ENCODE data around the gene SIPA1L3.
"Not testable (repeated sequence)": the region's sequence is repeated elsewhere in the genome, so short reads cannot be mapped to it uniquely, and the experiment has no call there.

The SIPA1L3 gene

DNA sequence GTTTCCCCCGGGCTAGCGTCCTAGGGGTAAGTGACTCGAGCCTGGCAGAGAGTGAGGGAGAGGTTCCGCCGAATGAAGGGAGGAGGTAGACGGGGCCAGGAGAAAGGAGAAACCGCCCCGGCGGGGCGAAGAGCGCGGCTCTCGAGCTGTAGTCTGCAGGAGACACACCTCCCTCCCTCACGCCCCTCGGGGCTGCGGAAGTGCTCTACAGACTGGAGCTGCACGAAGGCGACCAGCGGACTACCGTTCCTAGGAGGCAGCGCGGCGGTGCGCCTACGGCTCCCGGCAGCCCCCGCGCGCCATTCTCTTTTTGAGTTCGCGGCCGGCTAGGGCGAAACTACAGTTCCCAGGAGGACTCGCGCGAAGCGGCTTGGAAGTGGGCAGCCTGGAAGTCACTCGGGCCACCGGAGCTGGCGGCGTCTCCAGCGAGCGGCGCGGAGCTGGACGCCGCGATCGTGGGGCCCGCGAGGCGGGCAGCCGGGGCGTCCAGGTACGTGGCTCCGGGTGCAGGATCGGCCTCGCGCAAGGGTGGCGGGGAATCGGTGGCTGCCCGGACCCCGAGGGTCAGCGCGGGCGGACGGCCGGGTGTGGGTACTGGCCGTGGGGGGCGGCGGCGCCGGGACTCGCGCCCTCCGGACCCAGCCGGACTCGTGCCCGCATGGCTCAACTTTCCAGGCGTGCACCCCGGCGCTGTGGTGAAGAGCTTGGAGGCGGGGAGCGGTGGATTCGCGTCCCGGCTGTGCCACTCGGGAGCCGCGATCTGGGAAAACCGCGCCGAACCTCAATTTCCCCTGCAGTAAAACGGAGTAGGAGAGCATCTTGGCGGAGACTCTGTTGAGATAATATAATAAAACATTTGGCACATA is at the start of gene SIPA1L3:
Gene SIPA1L3, plus strand, starts transcription at position 340 of the 866 bp plus-strand sequence. CDS start 174,358 bp downstream, outside the sequence.
- peak; percentile 94 for DNase-seq

DNA sequence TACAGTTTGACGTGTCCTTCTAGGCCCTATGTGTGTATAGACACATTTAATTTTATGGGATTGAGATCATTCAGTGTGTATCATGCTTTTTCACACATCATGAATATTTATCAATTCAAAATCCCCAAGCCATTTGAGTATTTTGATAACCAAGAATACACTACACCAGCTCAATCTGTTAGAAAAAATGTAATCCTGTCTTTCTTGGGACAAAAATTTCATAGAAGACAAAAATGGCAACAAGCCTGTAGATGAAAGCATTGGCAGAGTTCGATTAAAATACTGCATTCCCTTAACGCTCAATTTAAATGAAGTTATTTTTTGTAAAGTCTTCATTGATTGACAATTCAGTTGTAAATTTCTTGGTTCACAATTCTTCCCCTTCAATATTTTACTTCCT is 42.5 kb upstream of the SIPA1L3 start:
- DNase-seq = no peak

DNA sequence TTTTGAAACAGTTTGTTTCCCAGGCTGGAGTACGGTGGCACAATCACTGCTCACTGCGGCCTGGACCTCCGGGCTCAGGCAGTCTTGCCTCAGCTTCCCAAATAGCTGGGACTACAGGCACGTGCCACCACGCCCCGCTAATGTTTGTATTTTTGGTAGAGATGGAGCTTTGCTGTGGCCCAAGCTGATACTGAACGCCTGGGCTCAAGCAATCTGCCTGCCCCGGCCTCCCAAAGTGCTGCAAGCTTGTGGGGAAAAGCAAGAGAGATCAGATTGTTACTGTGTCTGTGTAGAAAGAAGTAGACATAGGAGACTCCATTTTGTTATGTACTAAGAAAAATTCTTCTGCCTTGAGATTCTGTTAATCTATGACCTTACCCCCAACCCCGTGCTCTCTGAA is 41.1 kb upstream of the SIPA1L3 start:
- not testable (repeated sequence) for DNase-seq

DNA sequence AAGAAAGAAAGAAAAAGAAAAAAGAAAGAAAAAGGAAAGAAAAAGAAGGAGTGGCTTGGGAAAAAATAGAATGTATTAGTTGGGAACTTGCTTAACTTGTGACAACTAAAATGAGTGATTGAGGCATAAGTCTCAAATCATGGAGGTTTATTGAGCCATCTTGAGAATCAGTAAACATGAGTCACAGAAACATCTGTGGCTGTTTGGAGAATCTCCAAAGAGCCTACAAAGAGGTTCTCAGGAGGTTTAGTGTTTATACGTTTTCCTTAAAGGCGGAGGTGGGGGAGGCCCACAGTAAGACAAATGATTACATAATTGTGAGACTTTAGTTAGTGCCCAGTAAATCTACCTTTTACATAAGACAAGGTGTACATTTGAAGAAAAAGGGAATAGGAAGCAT is 39.2 kb upstream of the SIPA1L3 start:
- no peak for DNase-seq

GRCh38 chr19:37869766-37870340 is 37.2 kb upstream of the SIPA1L3 start:
- DNase-seq = no peak

- DNase-seq = no peak
These were observed 34.6 kb upstream of the SIPA1L3 start for GRCh38 chr19:37872383-37872782.

DNA sequence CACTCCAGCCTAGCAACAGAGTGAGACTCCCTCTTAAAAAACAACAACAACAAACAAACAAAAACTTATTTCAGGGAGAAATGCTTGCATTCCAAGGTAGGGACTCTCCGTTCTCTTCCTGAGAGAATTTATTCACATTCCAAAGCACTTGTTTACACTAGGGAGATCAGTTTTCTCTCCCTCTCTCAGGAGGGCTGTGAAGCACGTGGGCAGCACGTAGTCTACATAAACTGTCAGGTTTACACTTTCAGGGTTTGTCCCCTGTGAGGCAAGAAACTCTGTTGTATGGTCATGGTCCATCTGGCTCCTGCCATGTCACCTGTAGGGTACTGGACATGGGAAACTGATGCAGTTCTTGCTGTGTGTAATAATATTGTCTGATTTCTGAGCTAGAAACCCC is 32.2 kb upstream of the SIPA1L3 start:
- DNase-seq = no peak

- DNase-seq = no peak
These were observed 31.0 kb upstream of the SIPA1L3 start for GRCh38 chr19:37876032-37876431.

DNA sequence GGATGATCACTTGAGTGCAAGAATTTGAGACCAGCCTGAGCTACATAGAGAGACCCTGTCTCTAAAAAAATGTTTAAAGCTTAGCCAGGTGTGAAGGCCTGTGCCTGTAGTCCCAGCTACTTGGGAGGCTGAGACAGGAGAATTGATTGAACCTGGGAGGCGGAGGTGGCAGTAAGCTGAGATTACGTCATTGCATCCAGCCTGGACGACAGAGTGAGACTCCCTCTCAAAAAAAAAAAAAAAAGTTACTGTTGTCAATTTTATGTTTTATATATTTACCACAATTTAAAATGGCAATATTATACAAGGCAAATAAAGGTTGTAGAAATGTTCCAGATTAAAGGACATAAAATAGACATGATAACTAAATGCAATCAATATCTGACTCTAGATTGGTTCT is 29.9 kb upstream of the SIPA1L3 start:
- DNase-seq = no peak

GRCh38 chr19:37885392-37885791 is 21.6 kb upstream of the SIPA1L3 start:
- DNase-seq = no peak

DNA sequence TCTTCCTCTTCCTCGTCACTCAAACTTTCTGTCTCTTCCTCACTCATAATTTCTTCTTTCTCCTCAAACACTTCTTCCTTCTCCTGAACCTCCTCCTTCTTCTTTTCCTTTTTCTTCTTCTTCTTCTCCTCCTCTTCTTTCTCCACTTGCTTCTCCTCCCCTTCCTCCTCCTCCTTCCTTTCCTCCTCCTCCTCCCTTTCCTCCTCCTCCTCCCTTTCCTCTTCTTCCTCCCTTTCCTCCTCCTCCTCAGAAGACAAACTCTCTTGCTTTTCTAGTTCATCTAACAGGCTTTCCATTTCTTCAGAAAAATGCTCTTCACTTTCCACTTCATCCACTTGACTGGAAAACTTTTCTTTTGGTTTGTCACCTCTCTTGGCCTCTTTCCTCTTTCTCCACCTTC is 20.4 kb upstream of the SIPA1L3 start:
- DNase-seq = no peak

DNA sequence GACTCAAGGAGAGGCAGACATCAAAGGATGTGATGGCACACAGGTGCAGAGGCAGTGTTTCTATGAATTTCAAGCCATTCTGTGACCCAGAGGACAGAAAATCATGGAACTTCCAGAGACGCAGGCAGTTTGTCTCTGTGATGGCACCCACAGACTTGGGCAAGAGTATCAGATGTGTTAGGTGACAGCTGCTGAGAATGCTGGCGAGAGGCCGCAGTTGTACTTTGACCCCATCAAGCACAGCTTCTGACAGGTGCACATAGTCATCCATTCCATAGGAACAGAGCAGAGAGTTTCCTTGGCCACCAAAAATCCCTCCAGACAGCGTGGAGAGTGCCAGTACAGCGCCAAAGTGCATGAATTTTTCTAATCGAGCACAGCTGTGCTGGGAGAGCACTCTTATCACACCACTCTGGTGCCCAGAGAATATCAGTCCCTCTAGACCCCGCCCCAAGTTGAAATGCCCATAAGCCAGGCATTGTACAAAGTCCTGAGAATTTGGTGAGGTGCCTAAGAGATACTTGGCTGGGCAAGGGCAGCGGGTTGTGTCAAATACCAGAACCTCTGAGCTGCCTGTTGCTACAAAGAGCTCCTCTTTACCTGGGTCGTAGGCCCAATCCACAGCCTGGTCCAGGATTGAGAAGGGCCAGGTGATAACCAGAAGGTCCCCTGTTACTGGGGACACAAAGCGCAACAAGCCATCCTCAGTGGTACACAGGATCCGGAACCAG is 13.0 kb upstream of the SIPA1L3 start:
- DNase-seq = no peak

DNA sequence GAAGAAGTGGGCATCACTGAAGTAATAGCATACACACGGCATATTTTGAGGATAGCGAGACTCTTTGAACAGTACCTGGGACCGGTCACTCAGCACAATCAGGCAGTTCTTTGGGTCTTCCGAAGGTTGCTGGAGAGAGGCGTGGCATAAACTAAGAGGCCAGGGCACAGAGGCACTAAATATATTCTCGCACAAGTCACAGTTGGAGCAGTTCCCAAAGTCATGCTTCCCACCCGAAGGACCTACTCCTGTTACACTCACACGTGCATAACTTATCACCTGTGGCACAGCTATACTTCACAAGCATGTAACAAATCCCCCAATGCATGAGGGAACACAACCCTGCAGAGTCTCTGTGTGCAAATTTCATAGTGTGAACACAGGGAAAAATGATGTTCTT is 10.8 kb upstream of the SIPA1L3 start:
- no peak for DNase-seq

GRCh38 chr19:37899453-37899852 is 7.6 kb upstream of the SIPA1L3 start:
- DNase-seq = no peak

- DNase-seq = no peak
These were observed 7.0 kb upstream of the SIPA1L3 start for GRCh38 chr19:37899966-37900365.

DNA sequence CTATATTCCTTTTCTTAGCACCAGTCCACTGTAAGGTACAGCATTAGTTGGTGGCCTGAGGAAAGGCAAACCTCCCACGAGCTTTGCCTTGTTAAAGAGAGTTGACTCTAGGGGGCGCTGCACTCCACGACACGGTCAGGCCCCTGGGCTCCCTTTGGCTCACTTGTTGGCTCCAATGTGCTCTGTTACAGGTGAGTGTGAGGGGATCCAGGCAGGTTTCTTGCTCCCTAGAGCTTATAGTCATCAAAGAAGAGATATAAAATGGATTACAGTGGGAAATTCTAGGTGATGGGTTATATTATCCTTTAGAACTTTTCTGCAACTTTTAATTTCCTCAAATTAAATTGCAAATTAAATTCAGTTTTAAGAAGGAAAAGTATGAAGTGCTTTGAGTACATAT is 4.3 kb upstream of the SIPA1L3 start:
- DNase-seq = peak; percentile 91

DNA sequence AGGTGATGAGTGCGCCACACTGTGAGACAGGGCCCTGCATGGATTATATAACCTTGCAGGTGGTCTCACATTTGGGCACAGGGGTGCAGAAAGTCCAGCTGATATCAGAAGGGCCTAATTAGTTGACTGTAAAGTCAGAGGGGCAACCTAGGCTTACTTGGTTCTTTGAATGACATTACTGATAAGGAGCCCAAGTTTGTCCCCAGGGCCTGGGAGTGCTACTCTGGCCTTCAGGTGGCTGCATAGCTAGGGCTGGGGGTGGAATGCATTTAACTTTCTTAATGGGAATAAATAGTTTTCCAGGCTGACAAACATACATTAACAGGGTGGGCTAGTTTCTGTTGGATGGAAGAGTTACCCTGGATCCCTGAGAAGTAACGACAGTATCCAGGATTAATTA is 3.9 kb upstream of the SIPA1L3 start:
- no peak for DNase-seq

GRCh38 chr19:37905946-37906868 is 801 bp upstream of the SIPA1L3 start, which contains the start of gene WDR87:
TSS of gene WDR87 (minus strand) at chr19:37906594. CDS start at chr19:37898239, 8,355 bp downstream.
- peak; percentile 75 for DNase-seq

DNA sequence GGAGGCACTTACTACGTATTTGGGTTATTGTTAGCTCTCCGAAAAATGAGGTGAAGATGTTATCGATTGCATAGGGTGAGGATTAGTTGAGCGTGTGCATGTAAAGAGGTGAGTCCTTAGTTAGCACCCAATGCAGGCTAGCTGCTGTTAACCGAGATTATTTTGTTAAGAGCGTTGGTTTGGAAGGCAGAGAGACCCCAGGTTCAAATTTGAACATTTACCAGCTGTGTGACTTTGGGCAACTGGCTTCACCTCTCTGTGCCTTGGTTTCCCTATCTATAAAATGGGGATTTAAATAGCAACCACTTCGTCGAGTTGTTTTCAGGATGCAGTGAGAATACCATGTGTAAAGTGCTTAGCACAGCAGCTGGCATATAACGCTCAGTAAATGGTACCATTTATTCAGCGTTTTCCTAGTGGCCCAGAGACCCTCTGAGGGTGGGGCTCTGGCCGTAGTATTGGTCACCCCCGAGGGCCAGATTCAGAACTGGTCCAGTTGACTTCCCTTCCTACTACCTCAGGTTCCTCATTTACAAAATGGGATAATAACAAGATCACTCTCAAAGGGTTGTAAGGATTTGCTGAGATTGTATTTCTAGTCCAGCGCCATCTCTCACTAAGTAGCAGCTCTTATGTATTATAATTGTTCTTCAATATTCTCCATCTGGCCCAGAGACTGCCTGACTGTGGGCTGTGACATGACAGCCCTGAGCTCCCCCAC is 887 bp downstream of the SIPA1L3 start:
- no peak for DNase-seq

DNA sequence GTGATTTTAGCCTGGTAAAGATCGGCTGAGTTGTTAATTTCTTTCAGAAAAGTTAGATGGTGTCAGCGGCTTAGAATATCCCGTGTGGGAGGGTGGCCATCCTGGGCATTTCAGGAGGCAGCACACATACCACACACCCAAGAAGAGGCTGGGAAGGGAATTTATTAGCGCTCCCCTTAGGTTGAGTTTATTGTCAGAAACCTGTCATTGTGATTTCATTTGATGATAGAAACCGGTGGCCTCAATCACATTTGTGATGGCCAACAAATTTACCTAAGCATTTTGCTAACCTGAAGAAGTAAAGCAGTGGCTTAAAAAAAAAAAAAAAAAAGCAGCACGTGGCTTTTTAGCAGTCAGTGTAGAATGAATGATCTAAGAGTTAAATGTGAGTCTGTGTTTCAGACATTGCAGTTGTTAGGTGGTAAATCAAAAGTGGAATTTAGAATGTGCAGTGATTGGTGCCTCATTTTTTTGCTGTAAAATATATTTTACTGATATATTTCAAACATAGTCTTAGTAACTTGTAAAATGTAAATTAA is 2.7 kb downstream of the SIPA1L3 start:
- DNase-seq = no peak

GRCh38 chr19:37914908-37915307 is 7.9 kb downstream of the SIPA1L3 start:
- DNase-seq = no peak
